RWPE2 (cell line): ENCODE measurements around the gene PNMA6A.

Experiments
- ATAC-seq: fragments of 200-7000 bp; cut with Tn5 transposase; 3 replicates; pipeline ENCODE4 v1.9.1; 2021; ENCODE audit warnings: low read depth
- DNase-seq: peaks from one replicate; pipeline ENCODE4 v3.0.0-alpha.2; 2020; ENCODE audit warnings: low spot score
- H3K27ac ChIP-seq: fragments of 450-650 bp; 2 replicates; pipeline ENCODE4 v1.5.1; 2017; ENCODE audit warnings: mild to moderate bottlenecking; ENCODE audit not compliant: poor library complexity, severe bottlenecking
- H3K27me3 ChIP-seq: fragments of 250-450 bp; sonication (Bioruptor Pico); 2 replicates; pipeline ENCODE4 v1.5.1; 2021; ENCODE audit warnings: mild to moderate bottlenecking, moderate library complexity; ENCODE audit not compliant: insufficient read depth, poor library complexity, severe bottlenecking
- H3K36me3 ChIP-seq: fragments of 250-450 bp; sonication (Bioruptor Pico); 2 replicates; pipeline ENCODE4 v1.5.1; 2020; ENCODE audit warnings: low read depth, mild to moderate bottlenecking, moderate library complexity
- H3K4me1 ChIP-seq: fragments of 250-450 bp; sonication (Bioruptor Pico); 2 replicates; pipeline ENCODE4 v1.5.1; 2021; ENCODE audit warnings: mild to moderate bottlenecking, moderate library complexity; ENCODE audit not compliant: insufficient read depth, poor library complexity, severe bottlenecking
- H3K4me3 ChIP-seq: fragments of 250-450 bp; sonication (Bioruptor Pico); 2 replicates; pipeline ENCODE4 v1.5.1; 2021; ENCODE audit warnings: mild to moderate bottlenecking, moderate library complexity; ENCODE audit not compliant: severe bottlenecking
- H3K9me3 ChIP-seq: fragments of 250-450 bp; sonication (Bioruptor Pico); 2 replicates; pipeline ENCODE4 v1.5.1; 2021; ENCODE audit warnings: mild to moderate bottlenecking, moderate library complexity; ENCODE audit not compliant: severe bottlenecking
- CTCF ChIP-seq: fragments of 450-650 bp; IDR thresholded peaks from one replicate; pipeline ENCODE4 v1.5.1; 2017; ENCODE audit warnings: mild to moderate bottlenecking, moderate library complexity; ENCODE audit not compliant: poor library complexity, severe bottlenecking

The PNMA6A gene

GRCh38 chrX:153032397-153033118 lies 39.7 kb upstream of the PNMA6A start:
- TF ChIP-seq CTCF: peak; percentile 76
- no peaks in the 10 kb centered on the region for H3K4me1 ChIP-seq
- H3K27ac ChIP-seq: no peak overlapping the region
- H3K27me3 ChIP-seq: no peaks in the 10 kb centered on the region
- H3K36me3 ChIP-seq: no peaks in the 10 kb centered on the region
- ATAC-seq (peak; percentile 66), DNase-seq (no peak)
- H3K4me3 ChIP-seq: peak overlapping the region; percentile 19
- no peaks in the 10 kb centered on the region for H3K9me3 ChIP-seq

- no peaks in the 10 kb centered on the region for H3K9me3 ChIP-seq
- TF ChIP-seq CTCF: no peak
- H3K4me1 ChIP-seq: no peaks in the 10 kb centered on the region
- H3K36me3 ChIP-seq: no peaks in the 10 kb centered on the region
- no peaks in the 10 kb centered on the region for H3K27me3 ChIP-seq
- H3K4me3 ChIP-seq: no peak overlapping the region
- ATAC-seq: no peak
- no peak overlapping the region for H3K27ac ChIP-seq
- DNase-seq: no peak
Measured at GRCh38 chrX:153049093-153049492, 23.2 kb upstream of the PNMA6A start.

- no peak overlapping the region for H3K4me3 ChIP-seq
- TF ChIP-seq CTCF: no peak
- no peaks in the 10 kb centered on the region for H3K4me1 ChIP-seq
- ATAC-seq: no peak
- H3K36me3 ChIP-seq: no peaks in the 10 kb centered on the region
- no peak overlapping the region for H3K27ac ChIP-seq
- no peaks in the 10 kb centered on the region for H3K9me3 ChIP-seq
- H3K27me3 ChIP-seq: peaks cover 12% of the 10 kb centered on the region
- no peak for DNase-seq
Measured at GRCh38 chrX:153052534-153052933, 19.7 kb upstream of the PNMA6A start.

GRCh38 chrX:153055871-153056749 lies 16.1 kb upstream of the PNMA6A start, which contains the start of gene PNMA3:
PNMA3 (plus strand) TSS chrX:153056470; CDS start chrX:153057056, 586 bp downstream.
- Histone ChIP-seq H3K36me3 (no peaks in the 10 kb centered on the region), H3K27ac (no peak within 1 kb of the TSS), H3K9me3 (no peaks in the 10 kb centered on the region), H3K4me1 (no peaks in the 10 kb centered on the region), H3K27me3 (peaks cover 16% of the 10 kb centered on the region), H3K4me3 (no peak within 1 kb of the TSS)
- no peak for TF ChIP-seq CTCF
- DNase-seq: no peak
- ATAC-seq: peak; percentile 65

GRCh38 chrX:153057281-153057680 lies 15.0 kb upstream of the PNMA6A start:
- Histone ChIP-seq H3K9me3 (no peaks in the 10 kb centered on the region), H3K27ac (no peak overlapping the region), H3K27me3 (peaks cover 16% of the 10 kb centered on the region), H3K4me1 (no peaks in the 10 kb centered on the region), H3K36me3 (no peaks in the 10 kb centered on the region), H3K4me3 (no peak overlapping the region)
- no peak for TF ChIP-seq CTCF
- ATAC-seq (no peak), DNase-seq (no peak)
